Activated naive CD8-positive, alpha-beta T cell treated with anti-CD3 and anti-CD28 coated beads, Interleukin-2, amount 50 U/mL, for 24 hours (primary cell): ENCODE data around the gene NVL.

Experiments used
- ATAC-seq: fragments of 150-1000 bp; cut with Tn5 transposase; one replicate; pipeline ENCODE4 v1.10.0; 2021
- DNase-seq: peaks from one replicate; pipeline ENCODE4 v3.0.0; 2021
- H3K27ac Mint-ChIP-seq: one replicate; pipeline ENCODE4 v1.8.0; 2021; ENCODE audit warnings: mild to moderate bottlenecking, mixed read lengths
- H3K27me3 Mint-ChIP-seq: one replicate; pipeline ENCODE4 v1.8.0; 2021; ENCODE audit warnings: mixed read lengths
- H3K36me3 Mint-ChIP-seq: one replicate; pipeline ENCODE4 v1.8.0; 2021; ENCODE audit warnings: low read depth, mixed read lengths
- H3K4me1 Mint-ChIP-seq: one replicate; pipeline ENCODE4 v1.8.0; 2021; ENCODE audit warnings: mixed read lengths
- H3K4me3 Mint-ChIP-seq: one replicate; pipeline ENCODE4 v1.8.0; 2021; ENCODE audit warnings: mild to moderate bottlenecking, moderate library complexity, mixed read lengths
- H3K9me3 Mint-ChIP-seq: one replicate; pipeline ENCODE4 v1.8.0; 2021; ENCODE audit warnings: mixed read lengths

NVL gene

DNA sequence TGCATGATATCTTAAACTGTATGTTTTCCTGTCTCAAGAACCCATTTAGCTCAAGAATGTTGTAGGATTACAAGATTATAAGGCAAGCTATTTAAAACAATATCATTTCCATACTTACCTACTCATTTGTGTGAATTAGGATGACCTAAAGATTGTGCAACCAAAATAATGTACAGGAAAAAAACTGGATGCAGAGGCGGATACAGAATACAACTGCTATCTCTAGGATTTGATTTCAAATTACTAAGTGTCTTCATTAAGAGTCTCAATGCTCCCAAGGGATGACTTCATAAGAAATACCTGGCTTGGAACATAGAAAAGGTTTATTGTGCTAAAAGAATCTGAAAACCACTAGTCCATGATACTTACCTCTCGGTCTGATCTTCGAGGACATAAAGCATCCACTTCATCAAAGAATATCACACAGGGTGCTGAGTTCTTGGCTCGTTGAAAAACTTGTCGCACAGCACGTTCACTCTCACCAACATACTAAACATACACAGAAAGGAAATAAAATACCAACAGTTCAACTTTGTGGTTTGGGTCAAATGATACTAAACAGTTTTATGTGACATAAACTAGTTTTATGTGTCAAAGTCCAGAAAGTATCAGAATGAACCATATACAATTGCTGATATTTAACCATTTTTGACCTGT, 54.9 kb downstream of the NVL start:
- ATAC-seq (no peak), DNase-seq (no peak)
- Mint-ChIP-seq H3K4me3 (no peak overlapping the region), H3K4me1 (no peaks in the 10 kb centered on the region), H3K9me3 (no peaks in the 10 kb centered on the region), H3K36me3 (peaks cover 21% of the 10 kb centered on the region), H3K27ac (no peak overlapping the region), H3K27me3 (no peaks in the 10 kb centered on the region)

DNA sequence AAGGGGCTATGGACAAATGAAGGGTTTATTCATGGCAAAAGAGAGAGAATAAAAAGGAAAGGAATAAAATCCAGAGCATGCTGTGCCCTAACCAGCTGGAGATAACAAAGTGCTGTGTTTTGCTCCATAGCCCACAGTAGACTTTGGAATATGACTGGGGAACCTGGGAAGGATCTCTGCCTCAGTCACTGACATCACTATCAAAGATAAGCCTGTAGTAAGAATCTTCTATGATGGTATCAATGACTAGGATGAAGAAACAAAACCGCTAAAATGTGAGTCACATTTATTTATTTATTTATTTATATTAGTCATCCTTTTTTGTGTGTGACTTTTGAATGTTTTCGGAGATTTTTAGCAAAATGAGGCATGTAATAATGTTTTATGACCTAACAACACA, 56.3 kb downstream of the NVL start:
- ATAC-seq (no peak), DNase-seq (no peak)
- H3K27me3 Mint-ChIP-seq: no peaks in the 10 kb centered on the region
- H3K27ac Mint-ChIP-seq: no peak overlapping the region
- no peaks in the 10 kb centered on the region for H3K4me1 Mint-ChIP-seq
- H3K4me3 Mint-ChIP-seq: no peak overlapping the region
- H3K36me3 Mint-ChIP-seq: peaks cover 29% of the 10 kb centered on the region
- no peaks in the 10 kb centered on the region for H3K9me3 Mint-ChIP-seq

DNA sequence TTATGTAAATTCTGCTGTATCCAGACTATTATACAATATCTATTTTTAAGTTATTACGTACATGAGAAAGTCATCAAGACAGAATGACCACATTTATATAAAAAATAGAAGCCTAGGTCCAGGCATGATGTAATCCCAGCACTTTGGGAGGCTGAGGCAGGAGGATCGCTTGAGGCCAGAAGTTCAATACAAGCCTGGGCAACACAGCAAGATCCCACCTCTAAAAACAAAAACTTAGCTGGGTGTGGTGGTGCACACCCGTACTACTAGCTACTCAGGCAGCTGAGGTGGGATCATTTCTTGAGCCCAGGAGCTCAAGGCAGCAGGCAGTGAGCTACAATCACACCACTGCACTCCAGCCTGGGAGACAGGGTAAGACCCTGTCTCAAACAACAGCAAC, 58.9 kb downstream of the NVL start:
- no peak overlapping the region for H3K4me3 Mint-ChIP-seq
- DNase-seq (no peak), ATAC-seq (no peak)
- peaks cover 22% of the 10 kb centered on the region for H3K36me3 Mint-ChIP-seq
- H3K27ac Mint-ChIP-seq: no peak overlapping the region
- H3K9me3 Mint-ChIP-seq: no peaks in the 10 kb centered on the region
- no peaks in the 10 kb centered on the region for H3K27me3 Mint-ChIP-seq
- H3K4me1 Mint-ChIP-seq: peaks cover 7% of the 10 kb centered on the region

DNA sequence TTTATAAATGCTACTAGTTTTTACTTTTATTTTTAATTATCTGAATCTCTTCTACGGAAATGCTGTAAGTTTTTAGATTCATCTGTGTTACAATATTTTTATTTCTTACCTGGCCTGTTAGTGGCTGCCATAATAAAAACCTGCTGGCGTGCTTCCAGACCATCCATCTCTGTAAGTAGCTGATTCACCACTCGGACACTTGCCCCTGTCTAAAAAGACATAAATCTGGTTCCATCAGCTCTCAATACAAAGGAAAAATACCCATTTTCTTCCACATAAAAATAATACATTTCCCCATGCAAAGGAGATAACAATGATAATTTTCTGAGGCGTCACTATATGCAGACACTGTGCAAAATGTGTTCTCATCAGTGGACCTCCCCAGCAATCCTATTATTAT, 62.0 kb downstream of the NVL start:
- Mint-ChIP-seq H3K27ac (no peak overlapping the region), H3K9me3 (no peaks in the 10 kb centered on the region), H3K27me3 (no peaks in the 10 kb centered on the region), H3K4me1 (peaks cover 7% of the 10 kb centered on the region), H3K36me3 (peaks cover 17% of the 10 kb centered on the region), H3K4me3 (no peak overlapping the region)
- ATAC-seq (no peak), DNase-seq (no peak)

DNA sequence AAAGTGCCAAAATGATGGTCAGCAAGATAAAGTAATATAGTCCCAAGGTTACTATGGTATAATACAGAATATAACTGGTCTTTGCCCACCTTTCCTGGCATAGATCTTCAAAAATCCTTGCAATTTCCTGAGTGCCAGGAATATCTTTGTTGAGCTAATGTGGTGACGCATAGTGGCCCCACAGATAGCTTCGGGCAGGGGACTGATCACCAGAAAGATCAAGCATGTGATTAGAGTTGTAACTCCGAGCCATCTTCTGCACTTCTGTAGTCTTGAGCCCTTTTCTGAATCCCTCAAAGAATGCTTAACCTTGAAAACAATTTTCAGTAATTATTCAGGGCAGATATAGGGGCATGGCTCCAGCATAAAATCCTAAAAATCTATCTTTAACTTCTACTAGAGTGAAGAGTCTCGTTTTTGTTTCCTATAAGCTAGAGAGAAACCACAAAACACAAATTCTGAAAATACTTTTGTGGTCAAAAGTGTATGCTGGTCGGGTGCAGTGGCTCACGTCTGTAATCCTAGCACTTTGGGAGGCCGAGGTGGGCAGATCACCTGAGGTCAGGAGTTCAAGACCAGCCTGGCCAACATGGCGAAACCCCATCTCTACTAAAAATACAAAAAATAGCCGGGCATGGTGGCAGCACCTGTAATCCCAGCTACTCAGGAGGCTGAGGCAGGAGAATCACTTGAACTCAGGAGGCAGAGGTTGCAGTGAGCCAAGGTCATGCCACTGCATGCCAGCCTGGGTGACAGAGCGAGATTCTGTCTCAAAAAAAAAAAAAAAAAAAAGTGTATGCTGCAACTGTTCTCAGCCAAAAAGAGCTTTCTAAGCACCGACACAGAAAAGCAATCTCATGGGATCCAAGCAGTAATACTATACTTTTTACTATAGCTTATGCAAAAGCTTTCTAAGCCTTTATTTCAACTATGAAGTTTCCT, 62.8 kb downstream of the NVL start:
- DNase-seq: no peak
- Mint-ChIP-seq H3K9me3 (no peaks in the 10 kb centered on the region), H3K4me3 (no peak overlapping the region), H3K27me3 (no peaks in the 10 kb centered on the region), H3K27ac (no peak overlapping the region), H3K36me3 (peaks cover 25% of the 10 kb centered on the region), H3K4me1 (peaks cover 14% of the 10 kb centered on the region)
- no peak for ATAC-seq

DNA sequence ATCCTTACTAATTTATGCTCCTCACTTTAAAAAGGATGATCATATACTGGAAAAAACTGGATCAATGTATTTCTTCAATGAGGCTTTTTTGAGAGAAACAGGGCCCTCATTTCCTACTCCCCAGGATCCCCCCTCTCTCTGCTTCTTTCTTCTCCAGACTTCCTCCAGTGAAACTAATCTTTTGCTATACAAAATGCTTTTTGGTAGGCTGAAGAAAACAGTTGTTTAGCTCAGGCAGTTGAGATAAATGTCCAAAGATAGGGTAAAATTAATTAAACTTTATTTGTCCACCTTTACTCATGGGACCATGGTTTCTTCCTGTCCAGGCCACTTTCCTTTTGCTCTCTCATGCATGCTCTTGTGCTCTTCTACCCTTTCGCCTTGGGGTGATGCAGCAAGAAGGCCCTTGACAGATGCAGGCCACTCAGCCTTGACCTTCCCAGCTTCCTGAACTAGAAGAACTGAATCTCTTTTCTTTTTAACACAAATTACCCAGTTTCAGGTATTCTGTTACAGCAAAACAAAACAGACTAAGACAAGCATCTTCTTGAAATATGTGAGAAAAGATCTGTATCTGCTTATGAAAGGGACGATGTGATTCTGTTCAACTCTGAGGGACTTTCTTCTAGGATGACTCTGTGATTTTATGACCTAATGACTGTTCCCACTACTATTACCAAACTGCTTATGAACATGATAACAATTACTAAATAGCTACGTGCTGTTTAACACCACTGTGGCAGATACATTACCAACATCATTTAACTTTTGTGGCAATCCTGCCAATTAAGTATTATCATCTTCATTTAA, 63.7 kb downstream of the NVL start:
- Mint-ChIP-seq H3K4me1 (peaks cover 15% of the 10 kb centered on the region), H3K36me3 (peaks cover 25% of the 10 kb centered on the region), H3K27me3 (no peaks in the 10 kb centered on the region), H3K9me3 (no peaks in the 10 kb centered on the region), H3K27ac (no peak overlapping the region), H3K4me3 (no peak overlapping the region)
- DNase-seq: no peak
- no peak for ATAC-seq

DNA sequence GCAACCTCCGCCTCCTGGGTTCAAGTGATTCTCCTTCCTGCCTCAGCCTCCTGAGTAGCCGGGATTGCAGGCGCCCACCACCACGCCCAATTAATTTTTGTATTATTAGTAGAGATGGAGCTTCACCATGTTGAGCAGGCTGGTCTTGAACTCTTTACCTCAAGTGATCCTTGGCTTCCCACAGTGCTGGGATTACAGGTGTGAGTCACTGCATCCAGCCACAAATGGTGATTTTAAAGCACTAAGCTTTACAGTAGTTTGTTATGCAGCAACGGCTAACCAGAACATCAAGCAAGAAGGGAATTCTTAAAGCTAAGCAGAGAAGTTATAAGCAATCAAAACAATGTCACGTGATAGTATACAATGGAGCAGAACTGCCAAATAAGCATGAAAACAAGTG, 65.7 kb downstream of the NVL start:
- DNase-seq: no peak
- Mint-ChIP-seq H3K27ac (no peak overlapping the region), H3K4me1 (peaks cover 15% of the 10 kb centered on the region), H3K9me3 (no peaks in the 10 kb centered on the region), H3K36me3 (peaks cover 19% of the 10 kb centered on the region), H3K27me3 (no peaks in the 10 kb centered on the region), H3K4me3 (no peak overlapping the region)
- no peak for ATAC-seq

DNA sequence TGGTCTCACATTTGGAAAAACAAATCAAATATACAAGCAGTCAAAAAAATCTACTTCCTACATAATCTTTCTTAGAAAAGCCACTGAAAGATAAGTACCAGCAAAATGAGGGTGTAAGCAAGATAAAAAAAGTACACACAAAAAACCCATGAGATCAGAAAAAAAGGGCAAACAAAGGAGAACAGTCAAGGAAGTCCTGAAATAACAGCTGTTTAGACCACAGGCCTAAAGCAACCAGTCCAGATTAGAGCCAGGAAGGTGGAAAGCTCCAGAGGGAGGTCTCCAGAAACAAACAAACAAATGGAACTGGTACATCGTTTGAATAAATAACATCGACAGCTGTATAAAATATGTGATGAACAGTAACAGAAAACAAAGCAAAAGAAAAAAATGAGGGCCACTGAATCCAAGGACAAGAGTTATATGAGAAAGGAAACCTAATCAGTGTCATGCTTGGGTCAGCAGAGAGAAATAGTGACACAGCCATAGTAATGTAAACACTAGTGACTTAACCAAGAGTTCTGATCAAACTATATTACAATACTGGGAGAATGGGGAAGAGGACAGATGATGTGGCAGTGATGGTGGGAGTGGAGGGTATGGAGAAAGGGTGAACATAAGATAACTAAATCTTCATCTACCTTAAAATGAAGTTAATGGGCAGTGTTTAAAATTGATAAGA, 67.5 kb downstream of the NVL start:
- ATAC-seq (no peak), DNase-seq (no peak)
- Mint-ChIP-seq H3K27me3 (no peaks in the 10 kb centered on the region), H3K36me3 (peaks cover 20% of the 10 kb centered on the region), H3K27ac (no peak overlapping the region), H3K4me1 (peaks cover 15% of the 10 kb centered on the region), H3K9me3 (no peaks in the 10 kb centered on the region), H3K4me3 (no peak overlapping the region)

DNA sequence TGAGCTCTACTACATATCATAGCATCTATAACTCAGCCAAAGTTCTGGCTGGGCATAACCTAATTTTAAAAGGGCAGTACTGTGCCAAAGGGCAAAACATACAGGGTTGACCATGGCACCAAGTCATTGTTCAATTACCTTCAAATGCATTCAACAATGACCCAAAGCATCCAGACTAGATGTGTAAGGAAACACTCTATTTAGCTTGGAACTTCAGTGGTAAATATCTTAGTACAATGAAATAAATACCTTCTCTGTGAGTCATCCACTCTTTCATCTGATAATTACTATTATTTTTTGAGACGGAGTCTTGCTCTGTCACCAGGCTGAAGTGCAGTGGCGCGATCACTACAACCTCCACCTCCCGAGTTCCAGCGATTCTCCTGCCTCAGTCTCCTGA, 70.0 kb downstream of the NVL start:
- Mint-ChIP-seq H3K36me3 (peaks cover 26% of the 10 kb centered on the region), H3K9me3 (no peaks in the 10 kb centered on the region), H3K4me1 (peaks cover 8% of the 10 kb centered on the region), H3K27me3 (no peaks in the 10 kb centered on the region), H3K27ac (no peak overlapping the region), H3K4me3 (no peak overlapping the region)
- no peak for ATAC-seq
- DNase-seq: no peak

DNA sequence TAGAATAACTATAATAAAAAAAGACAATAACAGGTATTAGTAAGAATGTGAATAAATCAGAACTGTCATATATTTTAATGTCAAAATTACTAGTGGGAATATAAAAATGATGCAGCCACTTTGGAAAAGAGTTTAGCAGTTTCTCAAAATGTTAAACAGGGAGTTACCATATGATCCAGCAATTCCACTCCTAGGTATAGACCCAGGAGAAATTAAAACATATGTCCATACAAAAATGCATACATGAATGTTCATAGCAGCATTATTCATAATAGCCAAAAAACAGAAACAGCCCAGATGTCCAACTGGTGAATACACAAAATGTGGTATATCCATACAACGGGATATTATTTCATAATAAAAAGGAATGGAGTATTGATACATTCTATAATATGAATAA, 71.6 kb downstream of the NVL start:
- peaks cover 20% of the 10 kb centered on the region for H3K36me3 Mint-ChIP-seq
- no peak for ATAC-seq
- no peaks in the 10 kb centered on the region for H3K27me3 Mint-ChIP-seq
- H3K27ac Mint-ChIP-seq: no peak overlapping the region
- no peak overlapping the region for H3K4me3 Mint-ChIP-seq
- H3K4me1 Mint-ChIP-seq: peaks cover 8% of the 10 kb centered on the region
- H3K9me3 Mint-ChIP-seq: no peaks in the 10 kb centered on the region
- no peak for DNase-seq

DNA sequence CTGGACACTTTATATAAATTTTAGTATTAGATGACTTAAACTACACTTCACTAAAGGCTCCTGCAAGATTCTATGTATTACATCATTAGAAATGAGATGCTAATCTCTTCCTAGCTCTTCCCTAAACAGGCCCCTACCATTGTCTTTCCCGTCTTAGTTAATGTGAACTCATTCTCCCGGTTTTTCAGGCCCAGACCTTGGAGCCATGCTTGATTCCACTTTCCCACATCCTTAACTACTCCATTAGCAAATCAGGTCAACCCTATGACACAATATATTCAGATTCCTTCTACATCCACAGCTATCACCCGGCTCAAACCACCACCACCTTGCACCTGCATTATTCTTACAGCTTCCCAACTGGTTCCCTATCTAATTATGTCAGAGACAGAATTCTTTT, 73.3 kb downstream of the NVL start:
- H3K27me3 Mint-ChIP-seq: no peaks in the 10 kb centered on the region
- H3K4me1 Mint-ChIP-seq: no peaks in the 10 kb centered on the region
- no peak overlapping the region for H3K27ac Mint-ChIP-seq
- ATAC-seq (no peak), DNase-seq (no peak)
- H3K36me3 Mint-ChIP-seq: peaks cover 12% of the 10 kb centered on the region
- H3K9me3 Mint-ChIP-seq: no peaks in the 10 kb centered on the region
- H3K4me3 Mint-ChIP-seq: no peak overlapping the region

DNA sequence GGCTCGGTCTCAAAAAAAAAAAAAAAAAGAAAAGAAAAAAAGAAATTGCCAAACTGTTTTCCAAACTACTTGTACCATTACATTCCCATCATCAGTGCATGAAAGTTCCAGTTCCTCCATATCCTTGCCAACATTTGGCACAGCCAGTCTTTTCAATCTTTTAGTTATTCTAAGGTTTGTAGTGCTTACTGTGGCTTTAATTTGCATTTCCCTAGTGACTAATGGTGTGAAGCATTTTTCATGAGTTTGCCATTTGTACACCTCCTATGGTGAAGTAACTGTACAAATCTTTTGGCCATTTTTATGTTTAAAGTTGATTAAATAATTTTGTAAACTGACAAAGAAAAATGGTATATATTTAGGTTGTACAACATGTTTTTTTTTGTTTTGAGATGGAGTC, 76.3 kb downstream of the NVL start:
- no peaks in the 10 kb centered on the region for H3K27me3 Mint-ChIP-seq
- no peaks in the 10 kb centered on the region for H3K9me3 Mint-ChIP-seq
- DNase-seq: no peak
- no peak for ATAC-seq
- H3K36me3 Mint-ChIP-seq: peaks cover 19% of the 10 kb centered on the region
- H3K4me3 Mint-ChIP-seq: no peak overlapping the region
- no peaks in the 10 kb centered on the region for H3K4me1 Mint-ChIP-seq
- no peak overlapping the region for H3K27ac Mint-ChIP-seq

DNA sequence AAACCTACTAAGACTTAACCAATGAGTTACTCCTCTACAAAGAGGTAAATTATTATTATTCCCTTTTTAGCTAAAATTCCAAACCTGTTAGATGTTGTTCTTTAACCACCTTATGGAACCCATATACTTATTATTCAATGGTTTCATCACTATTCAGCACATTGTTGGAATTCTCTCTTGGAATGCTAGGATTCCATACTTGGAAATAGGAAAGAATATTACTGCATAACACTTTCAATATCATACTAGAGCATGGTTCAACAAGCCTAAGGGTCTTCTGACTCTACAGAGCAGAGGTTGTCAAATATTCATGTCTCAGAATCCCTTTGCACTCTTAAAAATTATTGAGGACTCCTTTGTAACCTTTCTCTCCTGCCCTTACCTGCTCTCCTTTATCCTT, 77.5 kb downstream of the NVL start:
- peaks cover 25% of the 10 kb centered on the region for H3K36me3 Mint-ChIP-seq
- peaks cover 3% of the 10 kb centered on the region for H3K4me1 Mint-ChIP-seq
- H3K9me3 Mint-ChIP-seq: no peaks in the 10 kb centered on the region
- ATAC-seq (no peak), DNase-seq (no peak)
- H3K27me3 Mint-ChIP-seq: no peaks in the 10 kb centered on the region
- H3K27ac Mint-ChIP-seq: no peak overlapping the region
- H3K4me3 Mint-ChIP-seq: no peak overlapping the region

DNA sequence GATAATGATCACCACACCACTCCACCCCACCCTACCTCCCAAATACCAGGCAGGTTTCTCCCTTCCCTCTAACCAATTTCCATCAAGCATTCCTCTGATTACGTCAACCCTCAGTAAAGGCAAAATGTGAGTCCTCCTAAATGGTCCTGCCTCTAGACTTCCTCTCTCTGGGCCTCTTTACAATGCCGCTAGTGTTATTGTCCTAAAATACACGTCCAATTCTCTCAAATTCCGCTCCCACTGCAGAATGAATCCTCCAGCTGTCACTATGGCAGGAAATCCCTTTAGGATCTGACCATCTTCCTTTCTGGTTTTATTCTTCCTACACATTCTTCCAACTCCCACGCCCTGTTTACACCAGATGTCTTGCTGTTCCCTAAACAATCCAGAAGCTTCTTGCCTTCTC, 78.2 kb downstream of the NVL start:
- DNase-seq (no peak), ATAC-seq (no peak)
- Mint-ChIP-seq H3K4me1 (peaks cover 3% of the 10 kb centered on the region), H3K36me3 (peaks cover 25% of the 10 kb centered on the region), H3K9me3 (no peaks in the 10 kb centered on the region), H3K27ac (no peak overlapping the region), H3K27me3 (no peaks in the 10 kb centered on the region), H3K4me3 (no peak overlapping the region)
